ENCODE data around the gene NDUFAF4.
A peak's percentile ranks its signal among the peaks of the same experiment; 100 is the strongest.

DNA sequence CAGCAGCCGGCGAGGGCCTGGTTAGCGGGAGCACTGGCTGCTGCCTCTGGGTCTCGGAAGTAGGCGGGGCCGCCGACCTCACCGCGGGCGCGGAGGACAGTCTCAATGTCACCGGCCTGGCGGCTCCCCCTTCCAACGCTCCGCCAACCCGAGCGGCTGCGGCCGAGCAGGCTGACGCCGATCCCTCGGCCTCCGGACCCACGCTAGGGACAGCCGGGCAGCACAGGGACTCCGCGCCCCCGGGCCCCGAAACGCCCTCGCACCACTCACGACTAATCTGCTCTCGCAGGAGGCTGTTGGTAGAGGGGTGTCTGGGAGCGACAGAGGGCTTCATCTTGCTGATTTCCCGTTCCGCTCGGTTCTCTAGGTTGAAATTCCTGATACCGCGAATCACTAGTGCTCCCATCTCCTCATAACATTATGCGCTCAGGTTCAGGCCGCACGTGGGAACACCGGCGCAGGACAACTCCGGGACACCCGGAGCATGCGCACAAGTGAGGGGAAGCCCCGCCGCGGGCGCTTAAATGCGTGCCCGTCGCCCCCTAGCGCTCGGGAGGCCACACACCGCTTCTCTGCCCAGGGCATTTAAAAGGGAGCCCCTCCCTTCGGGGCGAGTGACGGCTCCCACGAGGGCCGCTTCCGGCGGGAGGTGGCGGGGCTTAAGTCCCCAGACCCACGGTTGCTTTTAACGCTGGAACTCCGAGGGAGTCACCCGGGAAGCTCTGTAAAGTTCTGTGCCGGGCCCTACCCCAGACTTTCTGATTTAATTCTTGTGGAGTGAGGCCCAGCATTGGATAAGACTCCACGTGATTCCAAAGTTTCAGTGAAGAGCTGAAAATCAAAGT is at the start of gene NDUFAF4:
- TF ChIP-seq, protein P1, sequence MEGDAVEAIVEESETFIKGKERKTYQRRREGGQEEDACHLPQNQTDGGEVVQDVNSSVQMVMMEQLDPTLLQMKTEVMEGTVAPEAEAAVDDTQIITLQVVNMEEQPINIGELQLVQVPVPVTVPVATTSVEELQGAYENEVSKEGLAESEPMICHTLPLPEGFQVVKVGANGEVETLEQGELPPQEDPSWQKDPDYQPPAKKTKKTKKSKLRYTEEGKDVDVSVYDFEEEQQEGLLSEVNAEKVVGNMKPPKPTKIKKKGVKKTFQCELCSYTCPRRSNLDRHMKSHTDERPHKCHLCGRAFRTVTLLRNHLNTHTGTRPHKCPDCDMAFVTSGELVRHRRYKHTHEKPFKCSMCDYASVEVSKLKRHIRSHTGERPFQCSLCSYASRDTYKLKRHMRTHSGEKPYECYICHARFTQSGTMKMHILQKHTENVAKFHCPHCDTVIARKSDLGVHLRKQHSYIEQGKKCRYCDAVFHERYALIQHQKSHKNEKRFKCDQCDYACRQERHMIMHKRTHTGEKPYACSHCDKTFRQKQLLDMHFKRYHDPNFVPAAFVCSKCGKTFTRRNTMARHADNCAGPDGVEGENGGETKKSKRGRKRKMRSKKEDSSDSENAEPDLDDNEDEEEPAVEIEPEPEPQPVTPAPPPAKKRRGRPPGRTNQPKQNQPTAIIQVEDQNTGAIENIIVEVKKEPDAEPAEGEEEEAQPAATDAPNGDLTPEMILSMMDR (IDR thresholded peaks at IDR 0.05; ENCODE audit: insufficient read depth, low read length) = peak; percentile 57
- TF ChIP-seq GABPA (IDR thresholded peaks at IDR 0.05; ENCODE audit: low read depth) = no peak; the same call in 1 of the 2 replicates

Measured in HL-60 (cell line).